Adrenal gland (tissue), 12 donors: ENCODE measurements around the gene PTPRO. TPM values are rescaled to one million over a fixed set of nuclear protein-coding genes. Genes with fewer than 3 reads are reported as not detected.

Experiments
- DNase-seq, 7 donors: peaks; one replicate each; pipeline ENCODE4 v3.0.0-alpha.2; 2019 to 2020
- H3K27ac ChIP-seq, 5 donors: fragments of 200-600 bp; sonication (generic) in 4 of 5; 1 replicate in 3 of 5; 2 replicates in 2 of 5; pipeline versions ENCODE4 v1.5.1 to v1.8.0; 2016 to 2020; ENCODE audit warnings: mild to moderate bottlenecking in 1 of 5
- H3K27me3 ChIP-seq: fragments of 200-600 bp; 2 replicates; pipeline ENCODE4 v1.8.0; 2021
- H3K36me3 ChIP-seq, 2 donors: fragments of 200-600 bp; replicated peaks in 1 of 2; 1 replicate in 1 of 2; 2 replicates in 1 of 2; pipeline versions ENCODE4 v1.5.1 to v1.8.0; 2018 to 2022
- H3K4me1 ChIP-seq, 2 donors: fragments of 200-600 bp; replicated peaks in 1 of 2; 1 replicate in 1 of 2; 2 replicates in 1 of 2; pipeline versions ENCODE4 v1.5.1 to v1.8.0; 2018 to 2021
- H3K4me3 ChIP-seq, 4 donors: fragments of 200-600 bp; sonication (generic) in 3 of 4; one replicate each; pipeline ENCODE4 v1.5.1; 2016 to 2018
- H3K9me3 ChIP-seq, 3 donors: fragments of 200-600 bp; sonication (generic) in 1 of 3; replicated peaks in 1 of 3; 1 replicate in 2 of 3; 2 replicates in 1 of 3; pipeline versions ENCODE4 v1.5.1 to v1.8.0; 2016 to 2021
- CTCF ChIP-seq, 6 experiments: fragments of 450-650 bp in 4 of 6; fragments of 200-600 bp in 2 of 6; sonication (generic) in 1 of 6; IDR thresholded peaks; 1 replicate in 5 of 6; 2 replicates in 1 of 6; pipeline versions ENCODE4 v1.5.1 to v1.8.0; 2016 to 2021; ENCODE audit warnings: antibody characterized with exemption in 6 of 6, mild to moderate bottlenecking in 2 of 6, moderate library complexity in 1 of 6
- POLR2A ChIP-seq, 2 donors: fragments of 450-650 bp; IDR thresholded peaks; one replicate each; pipeline ENCODE4 v1.6.1; 2017; ENCODE audit warnings: antibody characterized with exemption in 2 of 2, mild to moderate bottlenecking in 2 of 2, moderate library complexity in 1 of 2
- WGBS, 4 donors: extraction: QIAGEN DNeasy Blood & Tissue Kit in 2 of 4; methylation state at CpG; one replicate each; pipeline versions ENCODE4 v1.1.5 to v1.1.7; 2013 to 2017; 5-methylcytosine and 5-hydroxymethylcytosine counted together
- intact Hi-C, 2 donors: fragments of 100-400 bp; cut with DNase I; formaldehyde crosslinking; loops; one replicate each; pipeline versions ENCODE4 v1.14.1 to v1.15.0; 2022 to 2023
- polyA plus RNA-seq, 3 donors: library from polyadenylated mRNA; stranded (reverse); fragments of 200-250 nt in 2 of 3; fragments of 350-450 nt in 1 of 3; fragmentation: Illumina TruSeq in 1 of 3; extraction: RNeasy Lipid Tissue Mini Kit (QIAGEN cat#74804) in 1 of 3; gene quantifications; one replicate each; pipeline ENCODE4 v1.2.3, GENCODE V29; 2013 to 2014
- total RNA-seq, 9 donors: library from RNA; depleted of rRNA in 4 of 9; stranded (reverse); fragments of >200 nt in 4 of 9; fragments of 120-200 nt in 1 of 9; fragmentation: NEBNext Ultra II Directional in 1 of 9; extraction: Animal tissue kit (Norgen Biotek cat#: 25700) in 1 of 9; gene quantifications; one replicate each; pipeline versions ENCODE4 v1.1.0 to v1.2.4, GENCODE V29; 2013 to 2023
- donor health status: healthy with polysubstance abuse.
- donor health status: Bipolar disorder and iron deficiency.
- donor health status: DM: yes; HTN: yes; CAD: no.
- donor health status: DM: no; HTN: no; CAD: no.
- donor health status: DM: no; HTN: no; CAD: no.
- donor health status: DM: yes; HTN: yes; CAD: no.

Gene PTPRO
- total and polyA plus RNA-seq, 12 donors = 0.36 to 11.5 (median 2.6) TPM

GRCh38 chr12:15393995-15394394, 71.7 kb downstream of the PTPRO start:
- intact Hi-C loops = no loop called here
- Histone ChIP-seq H3K4me1 (no peaks in the 10 kb centered on the region), H3K27ac (no peak overlapping the region), H3K4me3 (no peak overlapping the region), H3K36me3 (no peaks in the 10 kb centered on the region), H3K27me3 (no peaks in the 10 kb centered on the region), H3K9me3 (no peaks in the 10 kb centered on the region)
- TF ChIP-seq POLR2A (IDR thresholded peaks at IDR 0.05) (no peak), CTCF (IDR thresholded peaks at IDR 0.05) (no peak)
- DNase-seq = no peak

GRCh38 chr12:15404485-15404884, 82.2 kb downstream of the PTPRO start:
- intact Hi-C loops = no loop called here
- no peaks in the 10 kb centered on the region for H3K9me3 ChIP-seq
- H3K4me1 ChIP-seq = no peaks in the 10 kb centered on the region
- DNase-seq = no peak
- H3K27ac ChIP-seq = no peak overlapping the region
- TF ChIP-seq POLR2A (IDR thresholded peaks at IDR 0.05) = no peak
- TF ChIP-seq CTCF (IDR thresholded peaks at IDR 0.05) = no peak
- WGBS, 4 donors = 0 to 2% (median 1%) methylated on average over 1 of the region's 1 CpG
- no peak overlapping the region for H3K4me3 ChIP-seq
- H3K27me3 ChIP-seq = peaks cover 5% of the 10 kb centered on the region
- H3K36me3 ChIP-seq = no peaks in the 10 kb centered on the region

GRCh38 chr12:15405606-15406005, 83.3 kb downstream of the PTPRO start:
- DNase-seq = no peak
- Histone ChIP-seq H3K36me3 (no peaks in the 10 kb centered on the region), H3K9me3 (no peaks in the 10 kb centered on the region), H3K4me1 (no peaks in the 10 kb centered on the region), H3K4me3 (no peak overlapping the region), H3K27me3 (peaks cover 5% of the 10 kb centered on the region), H3K27ac (no peak overlapping the region)
- intact Hi-C loops = no loop called here
- TF ChIP-seq POLR2A (IDR thresholded peaks at IDR 0.05) = no peak
- no peak for TF ChIP-seq CTCF (IDR thresholded peaks at IDR 0.05)
- WGBS, 4 donors = 72 to 79% (median 78%) methylated on average over 2 of the region's 2 CpGs

GRCh38 chr12:15407025-15407424, 84.7 kb downstream of the PTPRO start:
- H3K4me3 ChIP-seq = no peak overlapping the region
- no peaks in the 10 kb centered on the region for H3K36me3 ChIP-seq
- no peak for DNase-seq
- intact Hi-C loops = no loop called here
- H3K9me3 ChIP-seq = no peaks in the 10 kb centered on the region
- WGBS, 4 donors = 59 to 69% (median 65%) methylated on average over 2 of the region's 2 CpGs
- H3K27ac ChIP-seq = no peak overlapping the region
- H3K27me3 ChIP-seq = peaks cover 5% of the 10 kb centered on the region
- no peak for TF ChIP-seq CTCF (IDR thresholded peaks at IDR 0.05)
- H3K4me1 ChIP-seq = no peaks in the 10 kb centered on the region
